ENCODE measurements around the gene BTBD17.
A peak's percentile ranks its signal among the peaks of the same experiment; 100 is the strongest.

The BTBD17 gene

GRCh38 chr17:74386386-74386785 lies 24.7 kb upstream of the BTBD17 start:
- no peak for DNase-seq

GRCh38 chr17:74385201-74385600 lies 23.5 kb upstream of the BTBD17 start:
- DNase-seq = no peak

GRCh38 chr17:74383141-74383540 lies 21.5 kb upstream of the BTBD17 start:
- no peak for DNase-seq

- DNase-seq = no peak
Observed at GRCh38 chr17:74380959-74381808, 19.5 kb upstream of the BTBD17 start.

- DNase-seq = no peak
Observed at GRCh38 chr17:74380086-74380958, 18.7 kb upstream of the BTBD17 start.

- peak; percentile 81 to 94 for DNase-seq
Observed at GRCh38 chr17:74379495-74380085, 17.9 kb upstream of the BTBD17 start.

GRCh38 chr17:74374858-74375257 lies 13.2 kb upstream of the BTBD17 start:
- no peak for DNase-seq

GRCh38 chr17:74373838-74374606 lies 12.4 kb upstream of the BTBD17 start:
- no peak for DNase-seq

GRCh38 chr17:74372426-74372825 lies 10.8 kb upstream of the BTBD17 start:
- DNase-seq = no peak

GRCh38 chr17:74371653-74372147 lies 10.0 kb upstream of the BTBD17 start:
- DNase-seq = no peak

- DNase-seq = no peak
Observed at GRCh38 chr17:74369665-74370490, 8.2 kb upstream of the BTBD17 start.

- DNase-seq = peak; percentile 65 to 74
Observed at GRCh38 chr17:74369221-74369620, 7.6 kb upstream of the BTBD17 start.

GRCh38 chr17:74368341-74369081 lies 6.8 kb upstream of the BTBD17 start:
- DNase-seq = peak; percentile 58 to 73

- no peak for DNase-seq
Observed at GRCh38 chr17:74367206-74367605, 5.5 kb upstream of the BTBD17 start, which contains the start of gene GPR142. GPR142 (plus strand) TSS chr17:74367506; CDS start chr17:74369541, 2,035 bp downstream.

- DNase-seq = no peak
Observed at GRCh38 chr17:74362810-74363498, 1.3 kb upstream of the BTBD17 start.

- no peak for DNase-seq
Observed at GRCh38 chr17:74362069-74362405, 369 bp upstream of the BTBD17 start.

GRCh38 chr17:74360899-74361229 lies 804 bp downstream of the BTBD17 start:
- no peak for DNase-seq

GRCh38 chr17:74359916-74360315 lies 1.8 kb downstream of the BTBD17 start:
- no peak for DNase-seq

GRCh38 chr17:74358697-74359096 lies 3.0 kb downstream of the BTBD17 start:
- DNase-seq = no peak

GRCh38 chr17:74357466-74357809 lies 4.2 kb downstream of the BTBD17 start:
- no peak for DNase-seq

Measured in stimulated activated CD4-positive, alpha-beta T cell treated with anti-CD3 and anti-CD28 coated beads, Interleukin-4, amount 100 ng/mL, for 4 hours (primary cell).